ENCODE results near the gene GTPBP1.

The GTPBP1 gene

DNA sequence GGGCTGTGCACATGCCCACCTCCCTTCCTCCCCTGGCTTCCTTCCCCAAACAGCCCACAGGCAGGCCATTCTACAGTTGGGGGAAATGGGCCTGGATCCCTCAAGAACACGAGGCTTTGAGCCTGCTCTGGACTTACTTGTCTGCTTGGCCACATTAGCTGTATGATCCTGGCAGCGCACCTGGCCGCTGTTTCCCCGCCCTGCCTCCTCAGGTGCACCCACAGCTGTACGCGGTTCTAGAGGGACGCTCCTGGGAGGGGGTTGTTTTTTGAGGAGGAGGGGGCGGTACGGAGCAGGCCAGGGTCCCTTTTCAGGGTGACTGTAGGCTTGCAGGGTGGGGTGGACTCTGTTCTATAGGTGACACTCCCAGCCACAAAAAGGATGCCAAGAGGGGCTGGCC is 61.6 kb downstream of the GTPBP1 start:
- H3K4me3 ChIP-seq (ENCODE audit: low read depth, low read length), result no peak overlapping the region
- CTCF ChIA-PET, result interaction anchor here (0.7 to 10.8 kb wide), 19 partner anchors 9 to 715 kb away, joined by 3 to 197 read pairs (median 10); partner anchors contain the start of genes APOBEC3B, CBX6, DNAL4 and NPTXR
- TF ChIP-seq, protein P1, sequence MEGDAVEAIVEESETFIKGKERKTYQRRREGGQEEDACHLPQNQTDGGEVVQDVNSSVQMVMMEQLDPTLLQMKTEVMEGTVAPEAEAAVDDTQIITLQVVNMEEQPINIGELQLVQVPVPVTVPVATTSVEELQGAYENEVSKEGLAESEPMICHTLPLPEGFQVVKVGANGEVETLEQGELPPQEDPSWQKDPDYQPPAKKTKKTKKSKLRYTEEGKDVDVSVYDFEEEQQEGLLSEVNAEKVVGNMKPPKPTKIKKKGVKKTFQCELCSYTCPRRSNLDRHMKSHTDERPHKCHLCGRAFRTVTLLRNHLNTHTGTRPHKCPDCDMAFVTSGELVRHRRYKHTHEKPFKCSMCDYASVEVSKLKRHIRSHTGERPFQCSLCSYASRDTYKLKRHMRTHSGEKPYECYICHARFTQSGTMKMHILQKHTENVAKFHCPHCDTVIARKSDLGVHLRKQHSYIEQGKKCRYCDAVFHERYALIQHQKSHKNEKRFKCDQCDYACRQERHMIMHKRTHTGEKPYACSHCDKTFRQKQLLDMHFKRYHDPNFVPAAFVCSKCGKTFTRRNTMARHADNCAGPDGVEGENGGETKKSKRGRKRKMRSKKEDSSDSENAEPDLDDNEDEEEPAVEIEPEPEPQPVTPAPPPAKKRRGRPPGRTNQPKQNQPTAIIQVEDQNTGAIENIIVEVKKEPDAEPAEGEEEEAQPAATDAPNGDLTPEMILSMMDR (IDR thresholded peaks at IDR 0.05; ENCODE audit: insufficient read depth, low read length, missing control alignments), result no peak
- POLR2A ChIA-PET, result no interaction called here
- DNase-seq (ENCODE audit: low read depth, low spot score), result no peak

DNA sequence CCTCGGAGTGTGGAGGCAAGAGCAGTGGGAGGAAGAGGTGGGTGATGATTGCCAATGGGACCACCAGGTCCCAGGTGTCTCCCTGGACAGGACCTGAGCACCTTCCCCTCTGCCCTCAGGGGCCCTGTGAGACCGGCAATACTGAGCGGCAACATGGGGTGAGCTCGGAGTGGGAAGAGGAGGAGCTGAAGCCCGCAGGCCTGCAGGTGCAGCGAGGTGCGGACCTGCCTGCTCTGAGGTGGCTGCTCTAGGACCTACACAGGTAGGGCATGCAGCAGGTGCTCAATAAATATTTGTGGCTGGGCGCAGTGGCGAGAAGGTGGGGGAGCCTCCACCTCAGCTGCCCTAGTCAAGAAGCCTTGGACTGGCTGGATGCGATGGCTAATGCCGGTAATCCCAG is 62.3 kb downstream of the GTPBP1 start:
- TF ChIP-seq, protein P1 (IDR thresholded peaks at IDR 0.05; ENCODE audit: insufficient read depth, low read length, missing control alignments), result no peak
- H3K4me3 ChIP-seq (ENCODE audit: low read depth, low read length), result no peak overlapping the region
- no peak for DNase-seq (ENCODE audit: low read depth, low spot score)
- ChIA-PET POLR2A (no interaction called here), CTCF (interaction anchor here (0.9 to 10.8 kb wide), 25 partner anchors 9 to 363 kb away, joined by 3 to 197 read pairs (median 6); partner anchors contain the start of genes APOBEC3B, CBX6, DNAL4 and NPTXR)

DNA sequence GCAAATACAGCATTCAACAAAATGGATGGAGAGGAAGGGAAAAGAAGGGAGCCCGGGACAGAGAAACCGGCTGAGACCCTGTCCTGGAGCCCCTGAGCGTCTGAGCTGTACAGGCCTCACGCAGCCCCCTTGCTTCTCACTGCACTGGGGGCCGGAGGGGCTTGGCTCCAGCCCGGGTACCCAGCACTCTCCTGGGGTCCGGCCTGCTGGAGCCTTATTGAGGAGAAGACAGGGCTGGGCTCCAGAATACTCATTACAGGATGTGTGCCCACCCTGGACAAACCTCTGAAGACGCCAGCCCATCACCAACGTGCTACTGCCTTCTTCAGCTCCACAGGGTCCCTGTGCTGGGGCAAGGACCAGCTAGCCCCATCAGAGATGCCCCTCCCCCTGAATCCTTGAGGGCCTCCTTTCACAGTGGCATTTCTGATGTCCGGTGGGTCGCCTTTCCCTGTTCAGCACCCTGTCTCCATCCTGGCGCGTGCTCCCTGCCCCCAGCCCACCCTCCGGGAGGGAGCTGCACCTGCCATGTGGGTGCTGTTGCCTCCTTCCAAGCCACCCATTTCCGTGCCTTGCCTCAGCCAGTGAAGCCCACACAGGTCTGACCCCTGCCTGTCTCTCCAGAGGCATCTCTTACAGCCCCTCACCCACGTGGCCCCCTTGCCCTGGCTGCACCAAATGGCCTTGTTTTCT is 64.7 kb downstream of the GTPBP1 start:
- TF ChIP-seq, protein P1 (IDR thresholded peaks at IDR 0.05; ENCODE audit: insufficient read depth, low read length, missing control alignments), result no peak
- POLR2A ChIA-PET, result no interaction called here
- no peak overlapping the region for H3K4me3 ChIP-seq (ENCODE audit: low read depth, low read length)
- CTCF ChIA-PET, result interaction anchor here (0.6 to 10.8 kb wide), 18 partner anchors 9 to 715 kb away, joined by 3 to 197 read pairs (median 11); partner anchors contain the start of genes APOBEC3B, CBX6, DNAL4 and NPTXR
- no peak for DNase-seq (ENCODE audit: low read depth, low spot score)

DNA sequence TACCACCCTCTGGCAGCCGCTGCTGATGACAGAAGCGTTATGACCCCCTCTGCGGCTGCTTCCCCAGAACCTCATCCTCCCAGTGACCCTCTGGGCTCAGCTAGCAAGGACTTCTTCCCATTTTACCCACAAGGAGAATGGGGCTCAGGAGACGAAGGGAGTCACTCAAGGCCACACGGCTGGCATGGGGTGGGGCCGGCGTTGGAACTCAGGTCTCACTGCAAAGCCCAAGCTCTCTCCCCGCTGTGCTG is 66.8 kb downstream of the GTPBP1 start:
- POLR2A ChIA-PET, result no interaction called here
- no peak overlapping the region for H3K4me3 ChIP-seq (ENCODE audit: low read depth, low read length)
- TF ChIP-seq, protein P1 (IDR thresholded peaks at IDR 0.05; ENCODE audit: insufficient read depth, low read length, missing control alignments), result no peak
- CTCF ChIA-PET, result interaction anchor here (7.4 to 10.8 kb wide), 2 partner anchors 85 to 97 kb away, joined by 142 to 172 read pairs; partner anchors contain the start of gene CBX6
- no peak for DNase-seq (ENCODE audit: low read depth, low spot score)

DNA sequence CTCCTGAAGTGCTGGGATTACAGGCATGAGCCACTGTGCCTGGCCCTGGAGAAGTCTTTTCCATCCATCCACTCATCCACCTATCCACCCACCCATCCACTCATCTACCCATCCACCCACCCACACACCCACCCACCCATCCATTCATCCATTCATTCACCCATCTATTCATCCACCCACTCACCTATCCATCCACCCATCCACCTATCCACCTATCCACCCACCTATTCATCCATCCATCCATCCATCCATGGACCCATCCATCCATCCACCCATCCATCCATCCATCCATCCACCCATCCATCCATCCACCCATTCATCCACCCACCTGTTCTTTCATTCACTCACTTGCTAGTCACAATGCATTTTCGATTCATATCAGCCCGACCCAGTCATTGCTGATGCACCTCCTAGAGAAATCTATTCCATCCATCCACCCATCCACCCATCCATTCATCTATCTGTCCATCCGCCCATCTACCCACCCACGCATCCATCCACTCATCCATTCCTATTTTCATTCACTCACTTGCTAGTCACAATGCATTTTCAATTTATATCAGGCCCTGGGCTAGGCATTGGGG is 67.7 kb downstream of the GTPBP1 start:
- no peak overlapping the region for H3K4me3 ChIP-seq (ENCODE audit: low read depth, low read length)
- TF ChIP-seq, protein P1 (IDR thresholded peaks at IDR 0.05; ENCODE audit: insufficient read depth, low read length, missing control alignments), result no peak
- CTCF ChIA-PET, result no interaction called here
- DNase-seq (ENCODE audit: low read depth, low spot score), result no peak
- POLR2A ChIA-PET, result no interaction called here

DNA sequence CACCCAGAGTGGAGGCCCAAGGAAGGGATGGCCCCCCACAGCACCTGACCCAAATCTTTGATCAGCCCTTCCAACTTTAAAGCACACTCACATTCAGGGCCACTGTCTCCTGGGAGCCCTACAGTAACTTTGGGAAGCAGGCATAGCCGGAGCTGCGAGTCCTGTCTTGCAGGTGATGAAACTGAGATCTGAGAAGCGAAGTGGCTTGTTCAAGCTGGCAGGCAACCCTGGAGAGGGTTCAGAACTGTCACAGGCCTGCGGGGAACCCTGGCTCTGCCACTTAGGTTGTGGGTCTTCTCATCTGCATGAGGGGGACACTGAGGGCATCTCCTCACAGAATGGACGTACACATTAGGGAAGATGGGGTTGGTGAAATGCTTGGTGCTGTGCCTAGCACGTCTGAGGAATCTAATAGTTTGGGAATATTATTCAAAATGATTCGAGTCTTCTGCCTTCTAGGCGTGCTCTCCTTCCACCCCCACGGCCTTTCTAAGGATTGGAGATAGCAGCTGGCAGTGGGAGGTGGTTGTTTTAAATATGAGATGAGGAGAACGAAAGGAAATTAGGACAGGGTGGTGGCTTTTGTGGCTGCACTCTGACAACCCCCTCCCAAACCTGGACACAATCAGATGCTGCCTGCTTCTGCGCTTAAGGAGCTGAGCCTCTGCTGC is 68.9 kb downstream of the GTPBP1 start:
- CTCF ChIA-PET, result interaction anchor here (2.3 to 5.3 kb wide), 2 partner anchors 7 to 11 kb away, joined by 5 to 46 read pairs; no protein-coding TSS in a partner anchor
- no peak for DNase-seq (ENCODE audit: low read depth, low spot score)
- TF ChIP-seq, protein P1 (IDR thresholded peaks at IDR 0.05; ENCODE audit: insufficient read depth, low read length, missing control alignments), result no peak
- H3K4me3 ChIP-seq (ENCODE audit: low read depth, low read length), result no peak overlapping the region
- POLR2A ChIA-PET, result no interaction called here

Measured in AG04449 (cell line).